HEK293 (cell line): Measurements from ENCODE around the gene CDT1.

Source experiments
- CTCF ChIA-PET: fragments of 350-600 bp; formaldehyde crosslinking; extraction: SDS; loops from one replicate; lab custom pipeline; 2021; ENCODE audit warnings: antibody characterized with exemption; lab: Yijun Ruan, JAX
- POLR2A ChIA-PET: fragments of 300-600 bp; formaldehyde crosslinking; extraction: SDS; loops from one replicate; lab custom pipeline; 2020; ENCODE audit warnings: antibody characterized with exemption, inconsistent platforms; lab: Yijun Ruan, JAX
- H3K27ac ChIP-seq: fragments of 200-500 bp; sonication (Bioruptor generic); 2 replicates; pipeline ENCODE4 v1.5.1; 2014; ENCODE audit warnings: low read depth, low read length, control low read depth, inconsistent platforms; ENCODE audit errors: extremely low read depth
- H3K36me3 ChIP-seq, 2 experiments: fragments of 200-500 bp in 1 of 2; sonication (Bioruptor generic) in 1 of 2; 1 replicate in 1 of 2; 2 replicates in 1 of 2; pipeline ENCODE4 v1.5.1; 2014 to 2017; ENCODE audit warnings: inconsistent platforms in 2 of 2, low read length in 2 of 2; ENCODE audit not compliant: control insufficient read depth in 2 of 2, insufficient read depth in 1 of 2
- H3K4me1 ChIP-seq: fragments of 200-500 bp; sonication (Bioruptor generic); 2 replicates; pipeline ENCODE4 v1.5.1; 2014; ENCODE audit warnings: mild to moderate bottlenecking, low read length, inconsistent platforms; ENCODE audit not compliant: control insufficient read depth, insufficient read depth
- H3K4me3 ChIP-seq: 2 replicates; pipeline ENCODE4 v1.5.1; 2011; ENCODE audit warnings: low read depth, mild to moderate bottlenecking, control low read depth, low read length, moderate library complexity
- H3K9me3 ChIP-seq: fragments of 200-500 bp; sonication (Bioruptor generic); 2 replicates; pipeline ENCODE4 v1.5.1; 2014; ENCODE audit warnings: low read depth, low read length, inconsistent platforms; ENCODE audit not compliant: control insufficient read depth, insufficient read depth
- BCL11A ChIP-seq: fragments of 450-650 bp; formaldehyde crosslinking; IDR thresholded peaks from 2 replicates; pipeline ENCODE4 v1.5.1; 2016; ENCODE audit warnings: low read depth, missing biosample characterization, missing genetic modification characterization
- GLIS1 ChIP-seq: fragments of 450-650 bp; formaldehyde crosslinking; IDR thresholded peaks from 2 replicates; pipeline ENCODE4 v1.5.1; 2016; ENCODE audit warnings: missing biosample characterization, missing genetic modification characterization
- KLF9 ChIP-seq: fragments of 450-650 bp; formaldehyde crosslinking; IDR thresholded peaks from 2 replicates; pipeline ENCODE4 v1.5.1; 2016; ENCODE audit warnings: missing biosample characterization, missing genetic modification characterization, low read depth
- SP7 ChIP-seq: fragments of 450-650 bp; formaldehyde crosslinking; IDR thresholded peaks from 2 replicates; pipeline ENCODE4 v1.5.1; 2016; ENCODE audit warnings: missing biosample characterization, missing genetic modification characterization
- ZBTB17 ChIP-seq: fragments of 450-650 bp; formaldehyde crosslinking; IDR thresholded peaks from 2 replicates; pipeline ENCODE4 v1.5.1; 2016; ENCODE audit warnings: missing biosample characterization, missing genetic modification characterization
- ZBTB49 ChIP-seq: fragments of 450-650 bp; formaldehyde crosslinking; IDR thresholded peaks from 2 replicates; pipeline ENCODE4 v1.5.1; 2016; ENCODE audit warnings: missing biosample characterization, missing genetic modification characterization, low read depth
- ZFP3 ChIP-seq: fragments of 450-650 bp; formaldehyde crosslinking; IDR thresholded peaks from 2 replicates; pipeline ENCODE4 v1.5.1; 2016; ENCODE audit warnings: low read depth, missing biosample characterization, missing genetic modification characterization
- ZFP37 ChIP-seq: fragments of 450-650 bp; formaldehyde crosslinking; IDR thresholded peaks from 2 replicates; pipeline ENCODE4 v1.5.1; 2016; ENCODE audit warnings: missing biosample characterization, missing genetic modification characterization
- ZNF114 ChIP-seq: fragments of 450-650 bp; formaldehyde crosslinking; IDR thresholded peaks from 2 replicates; pipeline ENCODE4 v1.5.0; 2017; ENCODE audit warnings: missing biosample characterization, missing genetic modification characterization
- ZNF335 ChIP-seq: fragments of 450-650 bp; formaldehyde crosslinking; conservative IDR thresholded peaks from 2 replicates; pipeline ENCODE4 v1.5.1; 2016; ENCODE audit warnings: missing biosample characterization, missing genetic modification characterization
- ZNF350 ChIP-seq: fragments of 450-650 bp; formaldehyde crosslinking; IDR thresholded peaks from 2 replicates; pipeline ENCODE4 v1.5.0; 2017; ENCODE audit warnings: missing biosample characterization, mild to moderate bottlenecking, missing genetic modification characterization
- ZNF366 ChIP-seq: fragments of 450-650 bp; formaldehyde crosslinking; conservative IDR thresholded peaks from 2 replicates; pipeline ENCODE4 v1.5.1; 2016; ENCODE audit warnings: missing biosample characterization, missing genetic modification characterization
- ZNF391 ChIP-seq: fragments of 450-650 bp; formaldehyde crosslinking; IDR thresholded peaks from 2 replicates; pipeline ENCODE4 v1.5.1; 2016; ENCODE audit warnings: low read depth, missing biosample characterization, missing genetic modification characterization, borderline replicate concordance
- ZNF521 ChIP-seq: fragments of 450-650 bp; formaldehyde crosslinking; IDR thresholded peaks from 2 replicates; pipeline ENCODE4 v1.5.1; 2017; ENCODE audit warnings: missing biosample characterization, mild to moderate bottlenecking, missing genetic modification characterization
- ZNF530 ChIP-seq: fragments of 450-650 bp; formaldehyde crosslinking; IDR thresholded peaks from 2 replicates; pipeline ENCODE4 v1.5.1; 2016; ENCODE audit warnings: low read depth, missing biosample characterization, missing genetic modification characterization
- ZNF596 ChIP-seq: fragments of 450-650 bp; IDR thresholded peaks from 2 replicates; pipeline ENCODE4 v1.5.0; 2018; ENCODE audit warnings: missing biosample characterization, mild to moderate bottlenecking, missing genetic modification characterization, moderate library complexity
- ZNF600 ChIP-seq: fragments of 450-650 bp; formaldehyde crosslinking; IDR thresholded peaks from 2 replicates; pipeline ENCODE4 v1.5.1; 2016; ENCODE audit warnings: missing biosample characterization, missing genetic modification characterization
- ZNF629 ChIP-seq: fragments of 450-650 bp; formaldehyde crosslinking; IDR thresholded peaks from 2 replicates; pipeline ENCODE4 v1.5.1; 2017; ENCODE audit warnings: missing biosample characterization, missing genetic modification characterization
- ZNF664 ChIP-seq: fragments of 450-650 bp; formaldehyde crosslinking; IDR thresholded peaks from 2 replicates; pipeline ENCODE4 v1.5.1; 2016; ENCODE audit warnings: missing biosample characterization, missing genetic modification characterization
- ZNF670 ChIP-seq: fragments of 450-650 bp; formaldehyde crosslinking; IDR thresholded peaks from 2 replicates; pipeline ENCODE4 v1.5.1; 2016; ENCODE audit warnings: missing biosample characterization, missing genetic modification characterization, low read depth
- ZNF747 ChIP-seq: fragments of 450-650 bp; formaldehyde crosslinking; IDR thresholded peaks from 2 replicates; pipeline ENCODE4 v1.5.1; 2016; ENCODE audit warnings: missing biosample characterization, missing genetic modification characterization
- ZNF785 ChIP-seq: fragments of 450-650 bp; formaldehyde crosslinking; IDR thresholded peaks from 2 replicates; pipeline ENCODE4 v1.5.1; 2016; ENCODE audit warnings: missing biosample characterization, missing genetic modification characterization
- ZNF830 ChIP-seq: fragments of 450-650 bp; IDR thresholded peaks from 2 replicates; pipeline ENCODE4 v1.5.0; 2018; ENCODE audit warnings: missing biosample characterization, missing genetic modification characterization, low read depth, mild to moderate bottlenecking, moderate library complexity
- ZXDB ChIP-seq: fragments of 450-650 bp; formaldehyde crosslinking; IDR thresholded peaks from 2 replicates; pipeline ENCODE4 v1.5.1; 2016; ENCODE audit warnings: missing biosample characterization, missing genetic modification characterization

The CDT1 gene

GRCh38 chr16:88826070-88826840 is 22.7 kb downstream of the CDT1 start (continued):
- TF ChIP-seq ZFP37 (tag by site-specific recombination): no peak
- TF ChIP-seq ZNF114 (tag by site-specific recombination): no peak

- TF ChIP-seq BCL11A (tag by site-specific recombination): no peak
- TF ChIP-seq ZXDB (tag by site-specific recombination): no peak
- no peak for TF ChIP-seq ZNF366 (tag by site-specific recombination)
- no peak for TF ChIP-seq SP7
- no peak for TF ChIP-seq ZNF521 (tag by site-specific recombination)
- TF ChIP-seq ZNF664: no peak
- no peak for TF ChIP-seq ZNF830 (tag by site-specific recombination)
- TF ChIP-seq KLF9 (tag by site-specific recombination): no peak
- no peak for TF ChIP-seq ZNF785 (tag by site-specific recombination)
- TF ChIP-seq ZNF747 (tag by site-specific recombination): no peak
- TF ChIP-seq ZNF670 (tag by site-specific recombination): no peak
- TF ChIP-seq ZNF335 (tag by site-specific recombination): no peak
- no peak for TF ChIP-seq ZNF629 (tag by site-specific recombination)
- peaks cover 0 to 7% of the 10 kb centered on the region in 2 experiments; a peak in 1 of 3 replicates for H3K36me3 ChIP-seq
- H3K9me3 ChIP-seq: no peaks in the 10 kb centered on the region
- H3K4me3 ChIP-seq: no peak overlapping the region
- no peak overlapping the region for H3K27ac ChIP-seq
- POLR2A ChIA-PET: interaction anchor here (1.0 kb wide), 1 partner anchor 9 kb away, joined by 3 read pairs; no protein-coding TSS in a partner anchor
- CTCF ChIA-PET: interaction anchor here (0.5 to 1.1 kb wide), 2 partner anchors 9 to 31 kb away, joined by 3 to 4 read pairs; no protein-coding TSS in a partner anchor
- H3K4me1 ChIP-seq: no peaks in the 10 kb centered on the region
These were observed 24.1 kb downstream of the CDT1 start for GRCh38 chr16:88827727-88828126.

- Histone ChIP-seq H3K4me1 (no peaks in the 10 kb centered on the region), H3K27ac (no peak overlapping the region), H3K9me3 (no peaks in the 10 kb centered on the region), H3K4me3 (no peak overlapping the region)
- POLR2A ChIA-PET: no interaction called here
- TF ChIP-seq ZNF350 (no peak), ZNF596 (tag by site-specific recombination) (no peak), ZBTB49 (tag by site-specific recombination) (no peak), ZNF391 (tag by site-specific recombination) (no peak), ZNF530 (tag by site-specific recombination) (no peak), ZBTB17 (tag by site-specific recombination) (no peak), ZFP3 (tag by site-specific recombination) (no peak), ZNF600 (tag by site-specific recombination) (no peak), GLIS1 (no peak)
- TF ChIP-seq, all 188 proteins: peak for 0
- CTCF ChIA-PET: interaction anchor here (0.9 kb wide), 1 partner anchor 339 kb away, joined by 3 read pairs; no protein-coding TSS in a partner anchor
- peaks cover 0 to 3% of the 10 kb centered on the region in 2 experiments; a peak in 1 of 3 replicates for H3K36me3 ChIP-seq
These were observed 25.1 kb downstream of the CDT1 start for GRCh38 chr16:88828711-88829110.
